Activated CD4-positive, alpha-beta T cell treated with anti-CD3 and anti-CD28 coated beads for 36 hours (primary cell): ENCODE data around the gene PGK1. TPM values are rescaled to one million over a fixed set of nuclear protein-coding genes. Genes with fewer than 3 reads are reported as not detected.

Experiments
- ATAC-seq: fragments of 200-7000 bp; cut with Tn5 transposase; one replicate; pipeline ENCODE4 v1.10.0; 2021; ENCODE audit warnings: mild to moderate bottlenecking, moderate library complexity
- CTCF ChIA-PET: fragments of 350-600 bp; sonication (Branson Sonifier 250); formaldehyde crosslinking; loops from one replicate; lab custom pipeline; 2021; ENCODE audit warnings: antibody characterized with exemption; lab: Charles Lee
- POLR2A ChIA-PET: fragments of 350-600 bp; sonication (Branson Sonifier 250); formaldehyde crosslinking; loops from one replicate; lab custom pipeline; 2021; ENCODE audit warnings: antibody characterized with exemption, inconsistent platforms; lab: Charles Lee
- DNase-seq: peaks from one replicate; pipeline ENCODE4 v3.0.0-alpha.2; 2020
- H3K27ac Mint-ChIP-seq: one replicate; pipeline ENCODE4 v1.8.0; 2021; ENCODE audit warnings: mixed read lengths
- H3K27me3 Mint-ChIP-seq: one replicate; pipeline ENCODE4 v1.8.0; 2021; ENCODE audit warnings: mixed read lengths
- H3K36me3 Mint-ChIP-seq: one replicate; pipeline ENCODE4 v1.8.0; 2021; ENCODE audit warnings: low read depth, mixed read lengths
- H3K4me1 Mint-ChIP-seq: one replicate; pipeline ENCODE4 v1.8.0; 2021; ENCODE audit warnings: mixed read lengths
- H3K4me3 Mint-ChIP-seq: one replicate; pipeline ENCODE4 v1.8.0; 2021; ENCODE audit warnings: mild to moderate bottlenecking, moderate library complexity, mixed read lengths
- H3K9me3 Mint-ChIP-seq: one replicate; pipeline ENCODE4 v1.8.0; 2021; ENCODE audit warnings: low read depth, mixed read lengths
- intact Hi-C, 2 experiments: fragments of 100-400 bp; cut with DNase I in 1 of 2; cut with micrococcal nuclease in 1 of 2; formaldehyde crosslinking; loops; one replicate each; pipeline versions ENCODE4 v1.14.2 to v1.15.1; 2022 to 2024; cut with DNase I, micrococcal nuclease
- total RNA-seq, 2 experiments: library from RNA; stranded (reverse); gene quantifications; one replicate each; pipeline ENCODE4 v1.2.3, GENCODE V29; 2021

Gene PGK1
- total RNA-seq, 2 experiments from 2014 or later: 1,263 to 1,446 TPM

- ATAC-seq (peak; percentile 81), DNase-seq (peak; percentile 29)
- Mint-ChIP-seq H3K4me3 (no peak overlapping the region), H3K27ac (no peak overlapping the region), H3K4me1 (peaks cover 3% of the 10 kb centered on the region), H3K36me3 (no peaks in the 10 kb centered on the region), H3K9me3 (peaks cover 3% of the 10 kb centered on the region), H3K27me3 (no peaks in the 10 kb centered on the region)
- CTCF ChIA-PET: interaction anchor here (0.6 to 1.5 kb wide), 5 partner anchors 9 to 1268 kb away, joined by 3 to 5 read pairs (median 4); no protein-coding TSS in a partner anchor
- POLR2A ChIA-PET: no interaction called here
- intact Hi-C loops: loop anchor here in 1 of 2 experiments (5.0 kb wide), 2 partner anchors 55 to 645 kb away; partner anchors contain the start of gene FGF16
Observed at GRCh38 chrX:78092296-78092695, 11.8 kb upstream of the PGK1 start.

DNA sequence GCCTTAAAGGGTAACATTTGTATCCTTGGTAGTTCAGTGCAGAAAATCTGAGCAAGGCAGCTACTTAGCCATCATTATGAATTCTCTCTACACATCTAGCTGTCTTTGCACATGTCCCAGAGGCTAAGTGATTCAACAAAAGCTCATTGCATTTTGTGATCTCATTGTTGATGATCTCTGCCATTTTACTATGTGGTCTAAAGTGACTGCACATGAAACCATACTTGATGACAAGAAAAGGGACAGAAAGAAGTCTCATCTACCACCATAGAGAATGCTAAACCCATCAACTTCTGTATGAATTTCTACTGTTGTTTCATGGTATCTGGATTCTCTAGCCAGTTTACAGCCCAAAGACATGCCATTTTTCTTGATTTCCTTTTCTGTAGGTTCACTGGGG is 5.9 kb upstream of the PGK1 start:
- CTCF ChIA-PET: interaction anchor here (0.5 kb wide), 1 partner anchor 464 kb away, joined by 3 read pairs; no protein-coding TSS in a partner anchor
- Mint-ChIP-seq H3K27ac (no peak overlapping the region), H3K36me3 (peaks cover 6% of the 10 kb centered on the region), H3K4me1 (peaks cover 18% of the 10 kb centered on the region), H3K4me3 (no peak overlapping the region), H3K9me3 (peaks cover 8% of the 10 kb centered on the region), H3K27me3 (no peaks in the 10 kb centered on the region)
- intact Hi-C loops: no loop called here
- ATAC-seq (peak; percentile 58), DNase-seq (no peak)
- POLR2A ChIA-PET: no interaction called here

DNA sequence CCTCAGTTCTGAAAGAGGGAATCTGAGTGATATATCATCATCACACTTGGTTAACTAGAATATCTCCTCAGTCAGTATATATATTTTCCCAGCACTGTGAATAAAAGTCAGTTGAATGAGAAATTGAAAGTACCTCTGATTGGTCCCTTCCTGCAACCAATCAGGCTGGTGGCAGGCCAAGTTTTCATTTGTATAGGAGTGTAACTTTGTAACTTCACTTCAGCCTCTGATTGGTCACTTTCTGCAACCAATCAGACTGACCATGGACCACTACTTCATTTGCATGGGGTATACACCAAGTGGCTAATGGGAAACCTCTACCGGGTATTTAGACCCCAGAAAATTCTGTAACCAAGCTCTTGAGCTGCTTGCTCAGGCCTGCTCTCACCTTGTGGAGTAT is 2.0 kb upstream of the PGK1 start:
- no peak overlapping the region for H3K4me3 Mint-ChIP-seq
- intact Hi-C loops: loop anchor here (5.0 to 10.0 kb wide), 9 partner anchors 35 to 1927 kb away; partner anchors contain the start of genes ATRX (in 1 of the 2), COX7B (in 1 of the 2), ITM2A (in 1 of the 2) and MAGT1 (in 1 of the 2)
- ATAC-seq (no peak), DNase-seq (peak; percentile 20)
- H3K9me3 Mint-ChIP-seq: peaks cover 8% of the 10 kb centered on the region
- H3K4me1 Mint-ChIP-seq: peaks cover 19% of the 10 kb centered on the region
- peaks cover 32% of the 10 kb centered on the region for H3K36me3 Mint-ChIP-seq
- no peaks in the 10 kb centered on the region for H3K27me3 Mint-ChIP-seq
- POLR2A ChIA-PET: no interaction called here
- peak overlapping the region; percentile 88 for H3K27ac Mint-ChIP-seq
- CTCF ChIA-PET: interaction anchor here (0.7 to 1.2 kb wide), 4 partner anchors 10 to 189 kb away, joined by 3 to 4 read pairs (median 4); no protein-coding TSS in a partner anchor

- POLR2A ChIA-PET: no interaction called here
- peaks cover 25% of the 10 kb centered on the region for H3K4me1 Mint-ChIP-seq
- intact Hi-C loops: loop anchor here (1.0 to 10.0 kb wide), 10 partner anchors 36 to 1928 kb away; partner anchors contain the start of genes ATRX (in 1 of the 2), COX7B (in 1 of the 2), ITM2A (in 1 of the 2) and MAGT1 (in 1 of the 2)
- DNase-seq (no peak), ATAC-seq (no peak)
- H3K9me3 Mint-ChIP-seq: peaks cover 8% of the 10 kb centered on the region
- peak overlapping the region; percentile 88 for H3K27ac Mint-ChIP-seq
- CTCF ChIA-PET: interaction anchor here (0.7 to 1.2 kb wide), 2 partner anchors 190 to 327 kb away, joined by 3 read pairs; no protein-coding TSS in a partner anchor
- H3K27me3 Mint-ChIP-seq: no peaks in the 10 kb centered on the region
- peaks cover 42% of the 10 kb centered on the region for H3K36me3 Mint-ChIP-seq
- peak overlapping the region; percentile 98 for H3K4me3 Mint-ChIP-seq
Observed at GRCh38 chrX:78103001-78103622, 936 bp upstream of the PGK1 start.

DNA sequence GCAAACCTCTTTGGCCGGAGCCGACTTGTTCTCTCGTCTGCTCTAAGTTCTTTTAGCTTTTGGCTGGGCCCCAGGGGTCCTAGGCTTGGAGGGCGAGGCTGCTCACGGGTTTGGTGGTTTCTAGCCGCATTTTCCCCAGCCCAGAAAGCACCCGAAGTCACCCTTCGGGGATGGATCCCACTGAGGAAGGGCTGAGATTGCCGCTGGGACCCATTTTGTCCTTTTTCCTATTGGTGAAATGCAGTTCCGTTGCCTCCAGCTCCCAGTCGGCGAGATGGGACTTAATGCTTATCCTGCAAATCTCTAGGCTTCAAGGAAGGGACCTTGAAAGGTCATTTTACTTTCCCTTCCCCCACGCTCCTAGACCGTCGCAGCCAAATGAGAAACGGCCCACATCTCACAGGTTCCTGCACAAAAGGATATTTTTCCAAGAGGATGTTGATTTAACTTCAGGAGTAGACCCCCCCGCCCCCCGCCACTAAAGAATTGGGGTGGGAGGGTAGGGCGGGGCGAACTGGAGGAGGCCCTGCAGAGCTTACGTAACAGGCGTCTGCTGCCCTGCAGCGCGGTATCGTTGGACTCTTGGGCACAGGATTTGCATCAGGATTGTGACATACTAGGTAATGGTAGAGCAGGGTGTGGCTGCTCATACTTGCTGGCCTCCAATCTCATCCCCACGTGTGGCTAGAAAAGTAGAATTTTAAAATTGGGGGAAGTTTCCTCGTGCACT is 564 bp downstream of the PGK1 start:
- DNase-seq (peak; percentile 55), ATAC-seq (no peak)
- peaks cover 38% of the 10 kb centered on the region for H3K4me1 Mint-ChIP-seq
- peaks cover 57% of the 10 kb centered on the region for H3K36me3 Mint-ChIP-seq
- ChIA-PET POLR2A (no interaction called here), CTCF (interaction anchor here (1.3 kb wide), 1 partner anchor 205 kb away, joined by 3 read pairs; the partner anchor contains the start of gene COX7B)
- H3K27ac Mint-ChIP-seq: peak overlapping the region; percentile 95
- no peaks in the 10 kb centered on the region for H3K27me3 Mint-ChIP-seq
- H3K4me3 Mint-ChIP-seq: peak overlapping the region; percentile 98
- intact Hi-C loops: loop anchor here (1.0 to 10.0 kb wide), 13 partner anchors 28 to 1930 kb away; partner anchors contain the start of genes ATP7A (in 2 of the 2), COX7B (in 2 of the 2), MAGT1 (in 2 of the 2) and ATRX (in 1 of the 2)
- H3K9me3 Mint-ChIP-seq: peaks cover 8% of the 10 kb centered on the region

DNA sequence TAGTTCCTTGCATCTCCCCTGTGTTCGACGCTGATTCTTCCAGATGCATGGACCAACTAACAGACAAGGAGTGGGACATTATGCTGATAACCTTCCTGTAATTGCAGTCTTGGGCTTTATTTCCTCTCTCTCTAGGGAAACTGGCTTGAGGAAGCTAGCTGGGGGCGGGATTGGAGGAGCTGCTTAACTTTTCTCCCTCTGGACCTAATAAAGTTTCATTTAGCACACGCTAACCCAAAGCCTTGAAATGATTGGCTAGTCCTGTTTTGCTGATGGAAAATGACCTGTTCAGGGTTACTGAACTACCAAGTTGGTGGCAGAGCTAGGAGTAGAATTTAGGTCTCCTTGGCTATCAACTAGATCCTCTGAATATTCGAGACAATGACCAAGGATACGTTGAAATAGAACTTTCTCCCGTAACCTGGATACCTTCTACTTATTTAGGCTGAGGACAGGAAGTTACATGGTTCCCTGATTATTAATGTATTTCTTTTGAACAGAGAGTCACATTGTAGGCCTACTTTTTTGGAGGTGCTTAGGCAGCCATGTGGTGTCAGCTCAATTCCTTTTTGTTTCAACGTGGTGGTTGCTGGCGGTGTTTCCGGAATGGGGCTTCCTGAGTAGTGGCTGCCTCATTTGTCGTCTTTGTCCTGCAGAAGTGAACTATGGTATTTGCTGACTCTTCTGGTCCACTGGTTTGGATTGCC is 2.0 kb downstream of the PGK1 start:
- Mint-ChIP-seq H3K9me3 (peaks cover 8% of the 10 kb centered on the region), H3K4me1 (peaks cover 43% of the 10 kb centered on the region), H3K27ac (peak overlapping the region; percentile 95), H3K27me3 (no peaks in the 10 kb centered on the region), H3K4me3 (peak overlapping the region; percentile 98), H3K36me3 (peaks cover 63% of the 10 kb centered on the region)
- DNase-seq (peak; percentile 37), ATAC-seq (no peak)
- intact Hi-C loops: loop anchor here (1.0 to 10.0 kb wide), 5 partner anchors 196 to 1931 kb away; partner anchors contain the start of genes ATP7A (in 1 of the 2), ITM2A (in 1 of the 2), P2RY10 (in 1 of the 2) and PBDC1 (in 1 of the 2)
- ChIA-PET POLR2A (no interaction called here), CTCF (interaction anchor here (0.8 to 1.0 kb wide), 2 partner anchors 14 to 207 kb away, joined by 3 read pairs; partner anchors contain the start of gene COX7B)

DNA sequence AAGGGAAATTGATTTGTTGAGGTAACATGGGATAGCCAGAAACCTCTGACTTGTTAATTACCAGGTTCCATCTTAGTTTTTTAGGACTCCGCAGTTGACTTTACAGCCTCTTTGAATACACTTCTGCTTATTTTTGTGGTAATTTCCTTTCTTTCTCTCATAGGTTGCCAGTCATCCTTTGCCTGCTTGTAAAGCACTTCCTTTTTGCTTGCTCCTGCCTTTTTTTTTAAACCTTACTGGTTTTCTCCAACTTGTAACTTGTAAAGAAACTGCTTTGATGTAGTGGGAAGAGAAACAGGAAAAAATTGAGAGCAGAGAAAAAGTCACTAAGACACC is 2.6 kb downstream of the PGK1 start:
- H3K27ac Mint-ChIP-seq: peak overlapping the region; percentile 95
- ChIA-PET CTCF (interaction anchor here (0.8 kb wide), 1 partner anchor 207 kb away, joined by 3 read pairs; the partner anchor contains the start of gene COX7B), POLR2A (no interaction called here)
- DNase-seq (no peak), ATAC-seq (no peak)
- peaks cover 45% of the 10 kb centered on the region for H3K4me1 Mint-ChIP-seq
- no peaks in the 10 kb centered on the region for H3K27me3 Mint-ChIP-seq
- H3K4me3 Mint-ChIP-seq: peak overlapping the region; percentile 98
- peaks cover 6% of the 10 kb centered on the region for H3K9me3 Mint-ChIP-seq
- H3K36me3 Mint-ChIP-seq: peaks cover 67% of the 10 kb centered on the region
- intact Hi-C loops: loop anchor here (10.0 kb wide), 4 partner anchors 838 to 1932 kb away; partner anchors contain the start of genes ITM2A (in 1 of the 2), P2RY10 (in 1 of the 2) and PBDC1 (in 1 of the 2)

GRCh38 chrX:78109458-78109857 is 5.4 kb downstream of the PGK1 start:
- no peaks in the 10 kb centered on the region for H3K9me3 Mint-ChIP-seq
- peak overlapping the region; percentile 98 for H3K4me3 Mint-ChIP-seq
- peaks cover 47% of the 10 kb centered on the region for H3K4me1 Mint-ChIP-seq
- H3K27ac Mint-ChIP-seq: peak overlapping the region; percentile 63
- ATAC-seq (no peak), DNase-seq (no peak)
- POLR2A ChIA-PET: no interaction called here
- CTCF ChIA-PET: interaction anchor here (0.6 kb wide), 1 partner anchor 215 kb away, joined by 3 read pairs; no protein-coding TSS in a partner anchor
- H3K36me3 Mint-ChIP-seq: peaks cover 78% of the 10 kb centered on the region
- intact Hi-C loops: loop anchor here (2.0 to 10.0 kb wide), 5 partner anchors 13 to 1935 kb away; partner anchors contain the start of genes ITM2A (in 1 of the 2), P2RY10 (in 1 of the 2) and PBDC1 (in 1 of the 2)
- no peaks in the 10 kb centered on the region for H3K27me3 Mint-ChIP-seq

DNA sequence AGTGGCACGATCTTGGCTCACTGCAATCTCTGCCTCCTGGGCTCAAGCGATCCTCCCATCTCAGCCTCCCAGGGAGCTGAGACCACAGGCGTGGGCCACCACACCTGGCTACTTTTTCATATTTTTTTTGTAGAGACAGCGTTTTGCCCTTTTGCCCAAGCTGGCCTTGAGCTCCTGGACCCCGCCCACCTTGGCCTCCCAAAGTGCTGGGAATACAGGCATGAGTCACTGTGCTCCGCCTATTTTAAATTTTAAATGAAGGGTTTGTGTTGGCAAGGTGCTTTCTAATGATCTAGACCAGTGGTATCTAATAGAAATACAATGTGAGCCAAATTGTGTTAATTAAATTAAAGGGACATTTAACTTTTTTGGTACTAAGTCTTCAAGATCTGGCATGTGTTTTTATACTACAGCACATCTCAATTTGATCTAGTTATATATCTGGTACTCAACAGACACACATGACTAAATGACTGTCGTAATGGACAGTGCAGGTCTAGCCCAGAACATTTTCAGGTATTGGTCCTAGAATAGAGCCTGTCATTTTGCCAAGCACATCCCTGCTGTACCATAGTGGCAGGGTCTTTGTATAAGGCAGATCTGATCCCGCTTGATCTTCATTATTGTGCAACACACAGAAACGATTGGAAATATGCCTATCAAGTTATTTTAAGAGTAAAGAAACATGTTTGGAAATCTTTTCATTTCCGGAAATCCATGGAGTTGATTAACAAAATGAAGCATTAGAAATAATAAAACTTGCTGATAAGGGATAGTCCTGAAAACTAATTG is 7.3 kb downstream of the PGK1 start:
- Mint-ChIP-seq H3K27me3 (no peaks in the 10 kb centered on the region), H3K9me3 (no peaks in the 10 kb centered on the region), H3K27ac (no peak overlapping the region), H3K4me1 (peaks cover 56% of the 10 kb centered on the region), H3K4me3 (peak overlapping the region; percentile 28), H3K36me3 (peaks cover 79% of the 10 kb centered on the region)
- ATAC-seq: no peak
- DNase-seq: no peak
- POLR2A ChIA-PET: no interaction called here
- intact Hi-C loops: no loop called here
- CTCF ChIA-PET: interaction anchor here (0.7 kb wide), 1 partner anchor 215 kb away, joined by 4 read pairs; no protein-coding TSS in a partner anchor

DNA sequence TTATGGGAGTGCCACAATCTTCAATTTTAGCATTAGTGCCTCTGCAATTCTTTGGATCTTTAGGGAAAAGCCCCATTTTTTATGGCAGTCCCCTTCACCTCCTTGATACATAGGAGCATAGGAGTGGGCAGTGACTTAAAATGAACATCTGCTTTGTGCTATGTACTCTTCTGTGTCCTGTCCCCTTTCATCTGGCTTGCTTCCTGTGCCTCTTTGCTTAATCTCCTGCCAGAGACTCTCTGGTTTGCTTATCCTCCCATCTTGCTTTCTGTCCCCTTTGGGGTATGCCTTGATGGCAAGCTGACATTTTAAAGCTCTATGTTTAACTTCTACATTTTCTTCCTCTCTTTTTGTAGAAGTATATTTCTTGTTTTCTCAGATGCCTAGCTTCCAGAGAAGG is 12.3 kb downstream of the PGK1 start:
- Mint-ChIP-seq H3K36me3 (peaks cover 76% of the 10 kb centered on the region), H3K4me1 (peaks cover 67% of the 10 kb centered on the region), H3K27ac (peak overlapping the region; percentile 26), H3K4me3 (peak overlapping the region; percentile 14), H3K9me3 (no peaks in the 10 kb centered on the region), H3K27me3 (no peaks in the 10 kb centered on the region)
- intact Hi-C loops: no loop called here
- ChIA-PET POLR2A (no interaction called here), CTCF (interaction anchor here (1.1 kb wide), 1 partner anchor 14 kb away, joined by 3 read pairs; no protein-coding TSS in a partner anchor)
- DNase-seq (no peak), ATAC-seq (no peak)
